HepG2 (cell line): ENCODE data around the gene PAIP2. TPM values are rescaled to one million over a fixed set of nuclear protein-coding genes. Genes with fewer than 3 reads are reported as not detected.
A peak's percentile ranks its signal among the peaks of the same experiment; 100 is the strongest.

Experiments
- EEA1 ChIP-seq: sonication (generic); formaldehyde crosslinking; IDR thresholded peaks from 2 replicates; pipeline ENCODE4 v1.5.1; 2020; ENCODE audit warnings: mild to moderate bottlenecking, missing genetic modification reagents, borderline replicate concordance
- FOXP1 ChIP-seq, 2 experiments: fragments of 450-650 bp in 1 of 2; IDR thresholded peaks; 2 replicates each; pipeline ENCODE4 v1.6.1; 2017 to 2018; ENCODE audit warnings: antibody characterized with exemption in 1 of 2
- GABPA ChIP-seq, 2 experiments: IDR thresholded peaks; 2 replicates each; pipeline ENCODE4 v1.6.1; 2011 to 2016; ENCODE audit warnings: low read depth in 2 of 2, low read length in 1 of 2, missing biosample characterization in 1 of 2, missing genetic modification characterization in 1 of 2
- IRX3 ChIP-seq: sonication (generic); formaldehyde crosslinking; IDR thresholded peaks from 2 replicates; pipeline ENCODE4 v1.8.1; 2023; ENCODE audit warnings: mild to moderate bottlenecking, low read depth, missing genetic modification reagents, borderline replicate concordance
- JUNB ChIP-seq: sonication (generic); formaldehyde crosslinking; IDR thresholded peaks from 2 replicates; pipeline ENCODE4 v1.8.0; 2022; ENCODE audit warnings: missing genetic modification reagents, mild to moderate bottlenecking, borderline replicate concordance
- KMT2B ChIP-seq: IDR thresholded peaks from 2 replicates; pipeline ENCODE4 v1.6.1; 2016; ENCODE audit warnings: missing genetic modification reagents, missing compliant biosample characterization
- MED13 ChIP-seq: sonication (generic); formaldehyde crosslinking; IDR thresholded peaks from 2 replicates; pipeline ENCODE4 v1.5.0; 2020; ENCODE audit warnings: missing genetic modification reagents
- RXRB ChIP-seq: IDR thresholded peaks from 2 replicates; pipeline ENCODE4 v1.6.1; 2016; ENCODE audit warnings: borderline replicate concordance, missing genetic modification reagents, missing compliant biosample characterization
- ZBTB34 ChIP-seq: sonication (generic); formaldehyde crosslinking; IDR thresholded peaks from 2 replicates; pipeline ENCODE4 v1.8.0; 2022; ENCODE audit warnings: mild to moderate bottlenecking, missing genetic modification reagents
- ZNF12 ChIP-seq: sonication (generic); formaldehyde crosslinking; IDR thresholded peaks from 2 replicates; pipeline ENCODE4 v1.5.0; 2020; ENCODE audit warnings: missing genetic modification reagents
- ZNF136 ChIP-seq: sonication (generic); formaldehyde crosslinking; IDR thresholded peaks from 2 replicates; pipeline ENCODE4 v1.8.1; 2022; ENCODE audit warnings: low read depth, mild to moderate bottlenecking, moderate library complexity, missing genetic modification reagents
- ZNF143 ChIP-seq: sonication (generic); formaldehyde crosslinking; IDR thresholded peaks from 2 replicates; pipeline ENCODE4 v1.4.0; 2020; ENCODE audit warnings: missing genetic modification reagents
- ZNF260 ChIP-seq: sonication (generic); formaldehyde crosslinking; IDR thresholded peaks from 2 replicates; pipeline ENCODE4 v1.4.0; 2020; ENCODE audit warnings: missing genetic modification reagents, low read depth, mild to moderate bottlenecking, borderline replicate concordance
- ZNF274 ChIP-seq: sonication (generic); formaldehyde crosslinking; IDR thresholded peaks from 2 replicates; pipeline ENCODE4 v1.5.1; 2020; ENCODE audit warnings: mild to moderate bottlenecking, missing genetic modification reagents
- ZNF276 ChIP-seq: sonication (generic); formaldehyde crosslinking; IDR thresholded peaks from 2 replicates; pipeline ENCODE4 v1.4.0; 2020; ENCODE audit warnings: mild to moderate bottlenecking, low read depth, missing genetic modification reagents
- ZNF446 ChIP-seq: sonication (generic); formaldehyde crosslinking; IDR thresholded peaks from 2 replicates; pipeline ENCODE4 v1.5.0; 2020; ENCODE audit warnings: mild to moderate bottlenecking, missing genetic modification reagents
- ZNF800 ChIP-seq: sonication (generic); formaldehyde crosslinking; IDR thresholded peaks from 2 replicates; pipeline ENCODE4 v1.4.0; 2020; ENCODE audit warnings: missing genetic modification reagents
- ZNF841 ChIP-seq: sonication (generic); formaldehyde crosslinking; IDR thresholded peaks from 2 replicates; pipeline ENCODE4 v1.8.1; 2023; ENCODE audit warnings: missing genetic modification reagents, borderline replicate concordance
- polyA plus RNA-seq, 8 experiments: library from polyadenylated mRNA; depleted of rRNA in 3 of 8; stranded (reverse) in 7 of 8; unstranded in 1 of 8; fragments of >200 nt; fragmentation: Illumina TruSeq in 4 of 8; extraction: Trizol in 4 of 8; gene quantifications; 2 replicates each; pipeline versions ENCODE4 v1.2.1 to v1.2.3, GENCODE V29; 2011 to 2016; ENCODE audit warnings: low read depth in 4 of 8, missing spikeins in 1 of 8, mixed read lengths in 1 of 8; ENCODE audit not compliant: insufficient read depth in 1 of 8
- total RNA-seq, 5 experiments: library from RNA; depleted of rRNA; stranded (reverse); fragments of >200 nt; fragmentation: Illumina TruSeq; extraction: Trizol; gene quantifications; 2 replicates each; pipeline ENCODE4 v1.2.3, GENCODE V29; 2016; ENCODE audit warnings: low read depth in 1 of 5

Gene PAIP2
- total and polyA plus RNA-seq, 2 of the 13 experiments (the other 11 are each of a cell fraction or from before 2014, with no cell fraction given), result 61.5 to 76.3 TPM

- TF ChIP-seq EEA1 (no peak), ZNF260 (no peak), GABPA (IDR thresholded peaks at IDR 0.05; ENCODE audit: low read depth, low read length) (no peak), GABPA (CRISPR knock-in tag; IDR thresholded peaks at IDR 0.05; ENCODE audit: low read depth) (no peak; the same call in 1 of the 2 replicates), ZBTB34 (no peak), FOXP1 (IDR thresholded peaks at IDR 0.05) (no peak), FOXP1 (CRISPR knock-in tag; IDR thresholded peaks at IDR 0.05) (no peak), ZNF841 (CRISPR knock-in tag) (no peak), IRX3 (CRISPR knock-in tag) (no peak), KMT2B (CRISPR knock-in tag) (peak; percentile 80), ZNF276 (CRISPR knock-in tag) (no peak), MED13 (CRISPR knock-in tag) (no peak), ZNF800 (CRISPR knock-in tag) (no peak; the same call in 1 of the 2 replicates), ZNF136 (CRISPR knock-in tag) (no peak), JUNB (CRISPR knock-in tag) (no peak), ZNF143 (CRISPR knock-in tag) (no peak), ZNF12 (CRISPR knock-in tag) (no peak), ZNF446 (CRISPR knock-in tag) (no peak), ZNF274 (CRISPR knock-in tag) (no peak), RXRB (CRISPR knock-in tag) (peak; percentile 28; the same call in 1 of the 2 replicates)
Measured at GRCh38 chr5:139385061-139386049, 43.7 kb downstream of the PAIP2 start (continued).
